Prostate gland (tissue), 2 donors: ENCODE data around the gene GAB2. TPM values are rescaled to one million over a fixed set of nuclear protein-coding genes. Genes with fewer than 3 reads are reported as not detected.

Experiments used
- DNase-seq: peaks from one replicate; pipeline ENCODE4 v3.0.0-alpha.2; 2019; ENCODE audit warnings: low spot score
- H3K27ac ChIP-seq, 2 donors: fragments of 200-600 bp; sonication (generic); 2 replicates each; pipeline ENCODE4 v1.5.1; 2017 to 2019
- H3K27me3 ChIP-seq: fragments of 200-600 bp; sonication (generic); replicated peaks from 2 replicates; pipeline ENCODE4 v1.5.1; 2019; ENCODE audit not compliant: insufficient read depth
- H3K36me3 ChIP-seq, 2 donors: fragments of 200-600 bp; sonication (generic); 1 replicate in 1 of 2; 2 replicates in 1 of 2; pipeline versions ENCODE4 v1.5.1 to v1.8.1; 2017 to 2019
- H3K4me1 ChIP-seq: fragments of 200-600 bp; sonication (generic); replicated peaks from 2 replicates; pipeline ENCODE4 v1.5.1; 2019
- H3K4me3 ChIP-seq, 2 donors: fragments of 200-600 bp; sonication (generic); 2 replicates each; pipeline ENCODE4 v1.5.1; 2017 to 2019
- H3K9me3 ChIP-seq: fragments of 200-600 bp; sonication (generic); 2 replicates; pipeline ENCODE4 v1.5.1; 2017
- CTCF ChIP-seq, 4 experiments: fragments of 200-600 bp in 2 of 4; fragments of 450-650 bp in 2 of 4; sonication (generic) in 2 of 4; IDR thresholded peaks; 1 replicate in 3 of 4; 2 replicates in 1 of 4; pipeline ENCODE4 v1.5.1; 2016 to 2019; ENCODE audit warnings: antibody characterized with exemption in 4 of 4, mild to moderate bottlenecking in 2 of 4, moderate library complexity in 2 of 4
- POLR2A ChIP-seq: fragments of 450-650 bp; IDR thresholded peaks from one replicate; pipeline ENCODE4 v1.6.1; 2016; ENCODE audit warnings: antibody characterized with exemption, mild to moderate bottlenecking
- POLR2AphosphoS5 ChIP-seq: sonication (generic); formaldehyde crosslinking; IDR thresholded peaks from one replicate; pipeline ENCODE4 v1.6.1; 2017; ENCODE audit warnings: antibody characterized with exemption
- WGBS: methylation state at CpG from one replicate; pipeline ENCODE4 v1.1.5; 2018; 5-methylcytosine and 5-hydroxymethylcytosine counted together
- intact Hi-C: fragments of 100-400 bp; cut with DNase I; formaldehyde crosslinking; loops from one replicate; pipeline ENCODE4 v1.14.2; 2022
- total RNA-seq, 2 donors: library from RNA; depleted of rRNA; stranded (reverse); fragments of >200 nt; gene quantifications; one replicate each; pipeline ENCODE4 v1.1.0, GENCODE V29; 2016

Gene GAB2
- total RNA-seq, 2 donors from 2014 or later: 7.4 to 12.8 TPM

GRCh38 chr11:78213526-78214330 lies 203.9 kb downstream of the GAB2 start:
- H3K27me3 ChIP-seq: no peaks in the 10 kb centered on the region
- DNase-seq: no peak
- H3K4me3 ChIP-seq: no peak overlapping the region
- H3K4me1 ChIP-seq: no peaks in the 10 kb centered on the region
- TF ChIP-seq CTCF (IDR thresholded peaks at IDR 0.05) (no peak), POLR2A (no peak), POLR2AphosphoS5 (no peak)
- WGBS: 74% methylated on average over 8 of the region's 8 CpGs
- no peaks in the 10 kb centered on the region for H3K36me3 ChIP-seq
- H3K27ac ChIP-seq: no peak overlapping the region
- intact Hi-C loops: no loop called here
- no peaks in the 10 kb centered on the region for H3K9me3 ChIP-seq

- no peak for TF ChIP-seq POLR2A
- TF ChIP-seq POLR2AphosphoS5: no peak
- no peak for TF ChIP-seq CTCF (IDR thresholded peaks at IDR 0.05)
- Histone ChIP-seq H3K9me3 (no peaks in the 10 kb centered on the region), H3K27me3 (no peaks in the 10 kb centered on the region), H3K27ac (no peak overlapping the region), H3K4me1 (no peaks in the 10 kb centered on the region), H3K4me3 (no peak overlapping the region), H3K36me3 (no peaks in the 10 kb centered on the region)
- WGBS: 88% methylated on average over 10 of the region's 11 CpGs
- intact Hi-C loops: no loop called here
- DNase-seq: no peak
Observed at GRCh38 chr11:78212586-78213371, 204.8 kb downstream of the GAB2 start.

GRCh38 chr11:78211565-78211964 lies 206.1 kb downstream of the GAB2 start:
- DNase-seq: no peak
- WGBS: 92% methylated on average over 5 of the region's 5 CpGs
- TF ChIP-seq POLR2AphosphoS5 (no peak), CTCF (IDR thresholded peaks at IDR 0.05) (no peak), POLR2A (no peak)
- no peak overlapping the region for H3K4me3 ChIP-seq
- H3K27me3 ChIP-seq: no peaks in the 10 kb centered on the region
- intact Hi-C loops: no loop called here
- no peak overlapping the region for H3K27ac ChIP-seq
- no peaks in the 10 kb centered on the region for H3K9me3 ChIP-seq
- no peaks in the 10 kb centered on the region for H3K4me1 ChIP-seq
- H3K36me3 ChIP-seq: no peaks in the 10 kb centered on the region

GRCh38 chr11:78210000-78210608 lies 207.5 kb downstream of the GAB2 start:
- WGBS: 89% methylated on average over 30 of the region's 31 CpGs

More at GRCh38 chr11:78210000-78210608, 207.5 kb downstream of the GAB2 start:
- H3K27me3 ChIP-seq: no peaks in the 10 kb centered on the region
- H3K9me3 ChIP-seq: no peaks in the 10 kb centered on the region
- no peaks in the 10 kb centered on the region for H3K36me3 ChIP-seq
- no peak overlapping the region for H3K4me3 ChIP-seq
- H3K4me1 ChIP-seq: no peaks in the 10 kb centered on the region
- no peak for TF ChIP-seq POLR2A
- no peak for TF ChIP-seq CTCF (IDR thresholded peaks at IDR 0.05)
- no peak for TF ChIP-seq POLR2AphosphoS5
- intact Hi-C loops: no loop called here
- DNase-seq: no peak
- no peak overlapping the region for H3K27ac ChIP-seq
